WTC11 (cell line): ENCODE results near the gene PTPRT. TPM values are rescaled to one million over a fixed set of nuclear protein-coding genes. Genes with fewer than 3 reads are reported as not detected.

ENCODE experiments used
- ATAC-seq: fragments of 200-7000 bp; cut with Tn5 transposase; 2 replicates; pipeline ENCODE4 v1.10.0; 2021; ENCODE audit warnings: mild to moderate bottlenecking, moderate library complexity
- CTCF ChIA-PET: fragments of 300-600 bp; sonication (Branson Sonifier 250); formaldehyde crosslinking; loops from one replicate; lab custom pipeline; 2021; ENCODE audit warnings: antibody characterized with exemption; lab: Charles Lee
- POLR2A ChIA-PET: fragments of 350-600 bp; sonication (Branson Sonifier 250); formaldehyde crosslinking; loops from one replicate; lab custom pipeline; 2021; ENCODE audit warnings: antibody characterized with exemption; lab: Charles Lee
- DNase-seq: peaks from one replicate; pipeline ENCODE4 v3.0.0; 2021; ENCODE audit warnings: low spot score
- H3K27ac Mint-ChIP-seq: 2 replicates; pipeline ENCODE4 v1.8.0; 2021; ENCODE audit warnings: mixed read lengths
- H3K27me3 Mint-ChIP-seq: 2 replicates; pipeline ENCODE4 v1.8.0; 2021; ENCODE audit warnings: low read depth, mild to moderate bottlenecking, moderate library complexity, mixed read lengths
- H3K36me3 Mint-ChIP-seq: 2 replicates; pipeline ENCODE4 v1.8.0; 2021; ENCODE audit warnings: mixed read lengths
- H3K4me1 Mint-ChIP-seq: 2 replicates; pipeline ENCODE4 v1.8.0; 2022; ENCODE audit warnings: mixed read lengths
- H3K4me3 Mint-ChIP-seq: 2 replicates; pipeline ENCODE4 v1.8.0; 2021; ENCODE audit warnings: mild to moderate bottlenecking, moderate library complexity, mixed read lengths
- H3K9me3 Mint-ChIP-seq: 2 replicates; pipeline ENCODE4 v1.8.0; 2021; ENCODE audit warnings: mixed read lengths
- CREB1 ChIP-seq: sonication (generic); formaldehyde crosslinking; IDR thresholded peaks from 2 replicates; pipeline ENCODE4 v1.8.0; 2023; ENCODE audit warnings: mild to moderate bottlenecking, missing genetic modification reagents
- GRHL2 ChIP-seq: fragments of 250-450 bp; sonication (Bioruptor Pico); IDR thresholded peaks from 2 replicates; pipeline ENCODE4 v1.8.0; 2022; ENCODE audit warnings: mild to moderate bottlenecking, moderate library complexity; ENCODE audit not compliant: insufficient replicate concordance, severe bottlenecking
- NFATC4 ChIP-seq: fragments of 250-450 bp; sonication (Bioruptor Pico); IDR thresholded peaks from 2 replicates; pipeline ENCODE4 v1.9.0; 2021; ENCODE audit warnings: mild to moderate bottlenecking
- PRRX2 ChIP-seq: fragments of 250-450 bp; sonication (Bioruptor Pico); IDR thresholded peaks from 2 replicates; pipeline ENCODE4 v1.8.0; 2021; ENCODE audit warnings: mild to moderate bottlenecking
- RELA ChIP-seq: sonication (generic); formaldehyde crosslinking; IDR thresholded peaks from 2 replicates; pipeline ENCODE4 v1.8.1; 2022; ENCODE audit warnings: missing genetic modification reagents, mild to moderate bottlenecking, borderline replicate concordance
- ZNF219 ChIP-seq: sonication (generic); formaldehyde crosslinking; IDR thresholded peaks from 2 replicates; pipeline ENCODE4 v1.8.0; 2023; ENCODE audit warnings: missing genetic modification reagents, mild to moderate bottlenecking, borderline replicate concordance
- ZNF396 ChIP-seq: fragments of 250-450 bp; sonication (Bioruptor Pico); IDR thresholded peaks from 2 replicates; pipeline ENCODE4 v1.8.0; 2021; ENCODE audit warnings: mild to moderate bottlenecking, moderate library complexity, borderline replicate concordance
- total RNA-seq: library from RNA; stranded (reverse); gene quantifications from 3 replicates; pipeline ENCODE4 v1.2.3, GENCODE V29; 2021
- TF ChIP-seq, protein P1 (sequence below): fragments of 250-450 bp; sonication (Bioruptor Pico); IDR thresholded peaks from 2 replicates; pipeline ENCODE4 v1.8.0; 2021; ENCODE audit warnings: mild to moderate bottlenecking
- TF ChIP-seq, protein P2 (sequence below): sonication (generic); formaldehyde crosslinking; IDR thresholded peaks from 2 replicates; pipeline ENCODE4 v1.8.1; 2022; ENCODE audit warnings: mild to moderate bottlenecking, missing genetic modification reagents, moderate library complexity, borderline replicate concordance
- TF ChIP-seq, protein P3 (sequence below): fragments of 200-600 bp; IDR thresholded peaks from 2 replicates; pipeline ENCODE4 v1.8.0; 2022; ENCODE audit warnings: antibody characterized with exemption
- TF ChIP-seq, protein P4 (sequence below): sonication (generic); formaldehyde crosslinking; IDR thresholded peaks from 2 replicates; pipeline ENCODE4 v1.8.1; 2023; ENCODE audit warnings: mild to moderate bottlenecking, missing genetic modification reagents, borderline replicate concordance
- TF ChIP-seq, protein P5 (sequence below): sonication (generic); formaldehyde crosslinking; IDR thresholded peaks from 2 replicates; pipeline ENCODE4 v1.8.0; 2022; ENCODE audit warnings: missing genetic modification reagents
- TF ChIP-seq, protein P6 (sequence below): fragments of 250-450 bp; sonication (Bioruptor Pico); IDR thresholded peaks from 2 replicates; pipeline ENCODE4 v1.9.0; 2021; ENCODE audit warnings: mild to moderate bottlenecking
- TF ChIP-seq, protein P7 (sequence below): sonication (generic); formaldehyde crosslinking; IDR thresholded peaks from 2 replicates; pipeline ENCODE4 v1.8.1; 2022; ENCODE audit warnings: missing genetic modification reagents, borderline replicate concordance
- TF ChIP-seq, protein P8 (sequence below): sonication (generic); formaldehyde crosslinking; IDR thresholded peaks from 2 replicates; pipeline ENCODE4 v1.8.0; 2022; ENCODE audit warnings: mild to moderate bottlenecking, missing genetic modification reagents

Gene PTPRT
- total RNA-seq, 1 experiment from 2014 or later = 1.1 TPM

DNA sequence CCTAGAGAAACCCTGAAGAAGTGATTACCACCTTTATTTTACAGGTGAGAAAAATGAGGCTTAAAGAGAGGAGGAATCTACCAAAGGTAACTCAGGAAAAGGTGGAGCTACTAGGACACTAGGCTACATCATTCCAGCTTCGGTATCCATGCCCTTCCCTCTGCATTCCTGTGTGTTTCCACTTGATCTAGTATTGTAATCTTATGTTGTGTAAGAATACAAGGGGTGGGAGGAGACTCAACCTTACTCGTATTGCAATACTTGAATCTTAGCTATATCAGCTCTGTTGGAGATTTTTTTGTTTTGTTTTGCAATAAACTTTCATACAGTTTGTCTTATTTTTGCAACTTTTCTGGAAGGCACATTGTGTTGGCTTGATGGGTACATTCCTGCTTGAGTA is 742.4 kb downstream of the PTPRT start (continued):
- TF ChIP-seq, protein P1, sequence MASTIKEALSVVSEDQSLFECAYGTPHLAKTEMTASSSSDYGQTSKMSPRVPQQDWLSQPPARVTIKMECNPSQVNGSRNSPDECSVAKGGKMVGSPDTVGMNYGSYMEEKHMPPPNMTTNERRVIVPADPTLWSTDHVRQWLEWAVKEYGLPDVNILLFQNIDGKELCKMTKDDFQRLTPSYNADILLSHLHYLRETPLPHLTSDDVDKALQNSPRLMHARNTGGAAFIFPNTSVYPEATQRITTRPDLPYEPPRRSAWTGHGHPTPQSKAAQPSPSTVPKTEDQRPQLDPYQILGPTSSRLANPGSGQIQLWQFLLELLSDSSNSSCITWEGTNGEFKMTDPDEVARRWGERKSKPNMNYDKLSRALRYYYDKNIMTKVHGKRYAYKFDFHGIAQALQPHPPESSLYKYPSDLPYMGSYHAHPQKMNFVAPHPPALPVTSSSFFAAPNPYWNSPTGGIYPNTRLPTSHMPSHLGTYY (CRISPR knock-in tag) = no peak
- TF ChIP-seq, protein P2, sequence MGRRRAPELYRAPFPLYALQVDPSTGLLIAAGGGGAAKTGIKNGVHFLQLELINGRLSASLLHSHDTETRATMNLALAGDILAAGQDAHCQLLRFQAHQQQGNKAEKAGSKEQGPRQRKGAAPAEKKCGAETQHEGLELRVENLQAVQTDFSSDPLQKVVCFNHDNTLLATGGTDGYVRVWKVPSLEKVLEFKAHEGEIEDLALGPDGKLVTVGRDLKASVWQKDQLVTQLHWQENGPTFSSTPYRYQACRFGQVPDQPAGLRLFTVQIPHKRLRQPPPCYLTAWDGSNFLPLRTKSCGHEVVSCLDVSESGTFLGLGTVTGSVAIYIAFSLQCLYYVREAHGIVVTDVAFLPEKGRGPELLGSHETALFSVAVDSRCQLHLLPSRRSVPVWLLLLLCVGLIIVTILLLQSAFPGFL (CRISPR knock-in tag) = no peak
- TF ChIP-seq, all 79 proteins: peak for 0

DNA sequence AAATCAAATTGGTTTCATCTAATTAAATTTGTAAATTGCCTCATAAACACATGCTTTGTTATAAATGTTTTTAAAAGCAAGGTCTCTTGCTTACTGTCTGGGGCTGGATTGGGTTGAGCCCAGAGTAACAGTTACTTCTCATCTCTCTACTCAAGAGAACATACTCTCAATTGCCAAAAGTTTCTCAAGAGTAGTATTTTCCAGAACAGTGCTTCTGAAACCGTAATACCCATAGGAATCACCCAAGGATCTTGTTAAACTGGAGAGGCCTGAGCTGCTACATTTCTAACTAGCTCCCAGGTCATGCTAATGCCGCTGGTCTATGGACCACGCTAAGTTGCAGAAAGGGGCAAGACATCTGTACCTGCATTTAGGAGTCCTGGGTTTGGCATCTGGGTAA is 744.9 kb downstream of the PTPRT start:
- ATAC-seq = no peak
- Mint-ChIP-seq H3K36me3 (no peaks in the 10 kb centered on the region), H3K27ac (no peak overlapping the region), H3K4me1 (peaks cover 14% of the 10 kb centered on the region), H3K27me3 (no peaks in the 10 kb centered on the region; the same call in none of the 2 replicates), H3K4me3 (no peak overlapping the region), H3K9me3 (no peaks in the 10 kb centered on the region)
- TF ChIP-seq, protein P3, sequence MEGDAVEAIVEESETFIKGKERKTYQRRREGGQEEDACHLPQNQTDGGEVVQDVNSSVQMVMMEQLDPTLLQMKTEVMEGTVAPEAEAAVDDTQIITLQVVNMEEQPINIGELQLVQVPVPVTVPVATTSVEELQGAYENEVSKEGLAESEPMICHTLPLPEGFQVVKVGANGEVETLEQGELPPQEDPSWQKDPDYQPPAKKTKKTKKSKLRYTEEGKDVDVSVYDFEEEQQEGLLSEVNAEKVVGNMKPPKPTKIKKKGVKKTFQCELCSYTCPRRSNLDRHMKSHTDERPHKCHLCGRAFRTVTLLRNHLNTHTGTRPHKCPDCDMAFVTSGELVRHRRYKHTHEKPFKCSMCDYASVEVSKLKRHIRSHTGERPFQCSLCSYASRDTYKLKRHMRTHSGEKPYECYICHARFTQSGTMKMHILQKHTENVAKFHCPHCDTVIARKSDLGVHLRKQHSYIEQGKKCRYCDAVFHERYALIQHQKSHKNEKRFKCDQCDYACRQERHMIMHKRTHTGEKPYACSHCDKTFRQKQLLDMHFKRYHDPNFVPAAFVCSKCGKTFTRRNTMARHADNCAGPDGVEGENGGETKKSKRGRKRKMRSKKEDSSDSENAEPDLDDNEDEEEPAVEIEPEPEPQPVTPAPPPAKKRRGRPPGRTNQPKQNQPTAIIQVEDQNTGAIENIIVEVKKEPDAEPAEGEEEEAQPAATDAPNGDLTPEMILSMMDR = no peak
- TF ChIP-seq, protein P4, sequence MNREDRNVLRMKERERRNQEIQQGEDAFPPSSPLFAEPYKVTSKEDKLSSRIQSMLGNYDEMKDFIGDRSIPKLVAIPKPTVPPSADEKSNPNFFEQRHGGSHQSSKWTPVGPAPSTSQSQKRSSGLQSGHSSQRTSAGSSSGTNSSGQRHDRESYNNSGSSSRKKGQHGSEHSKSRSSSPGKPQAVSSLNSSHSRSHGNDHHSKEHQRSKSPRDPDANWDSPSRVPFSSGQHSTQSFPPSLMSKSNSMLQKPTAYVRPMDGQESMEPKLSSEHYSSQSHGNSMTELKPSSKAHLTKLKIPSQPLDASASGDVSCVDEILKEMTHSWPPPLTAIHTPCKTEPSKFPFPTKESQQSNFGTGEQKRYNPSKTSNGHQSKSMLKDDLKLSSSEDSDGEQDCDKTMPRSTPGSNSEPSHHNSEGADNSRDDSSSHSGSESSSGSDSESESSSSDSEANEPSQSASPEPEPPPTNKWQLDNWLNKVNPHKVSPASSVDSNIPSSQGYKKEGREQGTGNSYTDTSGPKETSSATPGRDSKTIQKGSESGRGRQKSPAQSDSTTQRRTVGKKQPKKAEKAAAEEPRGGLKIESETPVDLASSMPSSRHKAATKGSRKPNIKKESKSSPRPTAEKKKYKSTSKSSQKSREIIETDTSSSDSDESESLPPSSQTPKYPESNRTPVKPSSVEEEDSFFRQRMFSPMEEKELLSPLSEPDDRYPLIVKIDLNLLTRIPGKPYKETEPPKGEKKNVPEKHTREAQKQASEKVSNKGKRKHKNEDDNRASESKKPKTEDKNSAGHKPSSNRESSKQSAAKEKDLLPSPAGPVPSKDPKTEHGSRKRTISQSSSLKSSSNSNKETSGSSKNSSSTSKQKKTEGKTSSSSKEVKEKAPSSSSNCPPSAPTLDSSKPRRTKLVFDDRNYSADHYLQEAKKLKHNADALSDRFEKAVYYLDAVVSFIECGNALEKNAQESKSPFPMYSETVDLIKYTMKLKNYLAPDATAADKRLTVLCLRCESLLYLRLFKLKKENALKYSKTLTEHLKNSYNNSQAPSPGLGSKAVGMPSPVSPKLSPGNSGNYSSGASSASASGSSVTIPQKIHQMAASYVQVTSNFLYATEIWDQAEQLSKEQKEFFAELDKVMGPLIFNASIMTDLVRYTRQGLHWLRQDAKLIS (CRISPR knock-in tag) = no peak
- TF ChIP-seq, protein P5, sequence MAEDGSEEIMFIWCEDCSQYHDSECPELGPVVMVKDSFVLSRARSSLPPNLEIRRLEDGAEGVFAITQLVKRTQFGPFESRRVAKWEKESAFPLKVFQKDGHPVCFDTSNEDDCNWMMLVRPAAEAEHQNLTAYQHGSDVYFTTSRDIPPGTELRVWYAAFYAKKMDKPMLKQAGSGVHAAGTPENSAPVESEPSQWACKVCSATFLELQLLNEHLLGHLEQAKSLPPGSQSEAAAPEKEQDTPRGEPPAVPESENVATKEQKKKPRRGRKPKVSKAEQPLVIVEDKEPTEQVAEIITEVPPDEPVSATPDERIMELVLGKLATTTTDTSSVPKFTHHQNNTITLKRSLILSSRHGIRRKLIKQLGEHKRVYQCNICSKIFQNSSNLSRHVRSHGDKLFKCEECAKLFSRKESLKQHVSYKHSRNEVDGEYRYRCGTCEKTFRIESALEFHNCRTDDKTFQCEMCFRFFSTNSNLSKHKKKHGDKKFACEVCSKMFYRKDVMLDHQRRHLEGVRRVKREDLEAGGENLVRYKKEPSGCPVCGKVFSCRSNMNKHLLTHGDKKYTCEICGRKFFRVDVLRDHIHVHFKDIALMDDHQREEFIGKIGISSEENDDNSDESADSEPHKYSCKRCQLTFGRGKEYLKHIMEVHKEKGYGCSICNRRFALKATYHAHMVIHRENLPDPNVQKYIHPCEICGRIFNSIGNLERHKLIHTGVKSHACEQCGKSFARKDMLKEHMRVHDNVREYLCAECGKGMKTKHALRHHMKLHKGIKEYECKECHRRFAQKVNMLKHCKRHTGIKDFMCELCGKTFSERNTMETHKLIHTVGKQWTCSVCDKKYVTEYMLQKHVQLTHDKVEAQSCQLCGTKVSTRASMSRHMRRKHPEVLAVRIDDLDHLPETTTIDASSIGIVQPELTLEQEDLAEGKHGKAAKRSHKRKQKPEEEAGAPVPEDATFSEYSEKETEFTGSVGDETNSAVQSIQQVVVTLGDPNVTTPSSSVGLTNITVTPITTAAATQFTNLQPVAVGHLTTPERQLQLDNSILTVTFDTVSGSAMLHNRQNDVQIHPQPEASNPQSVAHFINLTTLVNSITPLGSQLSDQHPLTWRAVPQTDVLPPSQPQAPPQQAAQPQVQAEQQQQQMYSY (CRISPR knock-in tag) = no peak
- no peak for TF ChIP-seq PRRX2 (CRISPR knock-in tag)
- TF ChIP-seq NFATC4 (CRISPR knock-in tag) = no peak
- TF ChIP-seq GRHL2 (CRISPR knock-in tag) = no peak
- no peak for TF ChIP-seq RELA (CRISPR knock-in tag)
- TF ChIP-seq, protein P6, sequence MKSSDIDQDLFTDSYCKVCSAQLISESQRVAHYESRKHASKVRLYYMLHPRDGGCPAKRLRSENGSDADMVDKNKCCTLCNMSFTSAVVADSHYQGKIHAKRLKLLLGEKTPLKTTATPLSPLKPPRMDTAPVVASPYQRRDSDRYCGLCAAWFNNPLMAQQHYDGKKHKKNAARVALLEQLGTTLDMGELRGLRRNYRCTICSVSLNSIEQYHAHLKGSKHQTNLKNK (CRISPR knock-in tag) = no peak
- TF ChIP-seq CREB1 (CRISPR knock-in tag) = no peak
- TF ChIP-seq ZNF219 (CRISPR knock-in tag) = no peak
- TF ChIP-seq, protein P7, sequence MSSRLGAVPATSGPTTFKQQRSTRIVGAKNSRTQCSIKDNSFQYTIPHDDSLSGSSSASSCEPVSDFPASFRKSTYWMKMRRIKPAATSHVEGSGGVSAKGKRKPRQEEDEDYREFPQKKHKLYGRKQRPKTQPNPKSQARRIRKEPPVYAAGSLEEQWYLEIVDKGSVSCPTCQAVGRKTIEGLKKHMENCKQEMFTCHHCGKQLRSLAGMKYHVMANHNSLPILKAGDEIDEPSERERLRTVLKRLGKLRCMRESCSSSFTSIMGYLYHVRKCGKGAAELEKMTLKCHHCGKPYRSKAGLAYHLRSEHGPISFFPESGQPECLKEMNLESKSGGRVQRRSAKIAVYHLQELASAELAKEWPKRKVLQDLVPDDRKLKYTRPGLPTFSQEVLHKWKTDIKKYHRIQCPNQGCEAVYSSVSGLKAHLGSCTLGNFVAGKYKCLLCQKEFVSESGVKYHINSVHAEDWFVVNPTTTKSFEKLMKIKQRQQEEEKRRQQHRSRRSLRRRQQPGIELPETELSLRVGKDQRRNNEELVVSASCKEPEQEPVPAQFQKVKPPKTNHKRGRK (CRISPR knock-in tag) = no peak
- no peak for TF ChIP-seq ZNF396 (CRISPR knock-in tag)
- TF ChIP-seq, protein P8, sequence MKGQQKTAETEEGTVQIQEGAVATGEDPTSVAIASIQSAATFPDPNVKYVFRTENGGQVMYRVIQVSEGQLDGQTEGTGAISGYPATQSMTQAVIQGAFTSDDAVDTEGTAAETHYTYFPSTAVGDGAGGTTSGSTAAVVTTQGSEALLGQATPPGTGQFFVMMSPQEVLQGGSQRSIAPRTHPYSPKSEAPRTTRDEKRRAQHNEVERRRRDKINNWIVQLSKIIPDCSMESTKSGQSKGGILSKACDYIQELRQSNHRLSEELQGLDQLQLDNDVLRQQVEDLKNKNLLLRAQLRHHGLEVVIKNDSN (CRISPR knock-in tag) = no peak
- no peak for DNase-seq
- POLR2A ChIA-PET = no interaction called here
- CTCF ChIA-PET = no interaction called here
